Transverse colon (tissue), 4 donors: ENCODE measurements around the gene SLC14A1. TPM values are rescaled to one million over a fixed set of nuclear protein-coding genes. Genes with fewer than 3 reads are reported as not detected.
"Not testable (repeated sequence)": the region's sequence is repeated elsewhere in the genome, so short reads cannot be mapped to it uniquely, and the experiment has no call there.

ENCODE experiments used
- DNase-seq: peaks from one replicate; pipeline ENCODE4 v3.0.0-alpha.2; 2019
- H3K27ac ChIP-seq, 4 donors: fragments of 200-600 bp; sonication (generic); 2 replicates each; pipeline ENCODE4 v1.5.1; 2016 to 2018; ENCODE audit warnings: inconsistent platforms in 4 of 4
- H3K27me3 ChIP-seq: fragments of 200-600 bp; sonication (generic); 2 replicates; pipeline ENCODE4 v1.5.1; 2017; ENCODE audit warnings: inconsistent platforms
- H3K36me3 ChIP-seq, 4 donors: fragments of 200-600 bp; sonication (generic); 2 replicates each; pipeline ENCODE4 v1.5.1; 2017 to 2019; ENCODE audit warnings: inconsistent platforms in 4 of 4
- H3K4me1 ChIP-seq, 4 donors: fragments of 200-600 bp; sonication (generic); 2 replicates each; pipeline ENCODE4 v1.5.1; 2017 to 2020; ENCODE audit warnings: inconsistent platforms in 4 of 4
- H3K4me3 ChIP-seq, 4 donors: fragments of 200-600 bp; sonication (generic); 1 replicate in 1 of 4; 2 replicates in 3 of 4; pipeline versions ENCODE4 v1.5.1 to v1.6.1; 2017 to 2019; ENCODE audit warnings: inconsistent platforms in 4 of 4
- H3K9me3 ChIP-seq, 2 donors: fragments of 200-600 bp; sonication (generic); 2 replicates each; pipeline ENCODE4 v1.5.1; 2017 to 2019; ENCODE audit warnings: inconsistent platforms in 2 of 2
- CTCF ChIP-seq, 5 experiments: fragments of 200-600 bp in 3 of 5; fragments of 450-650 bp in 2 of 5; sonication (generic) in 3 of 5; IDR thresholded peaks; 1 replicate in 2 of 5; 2 replicates in 3 of 5; pipeline ENCODE4 v1.5.1; 2016 to 2017; ENCODE audit warnings: antibody characterized with exemption in 5 of 5, inconsistent platforms in 3 of 5, mild to moderate bottlenecking in 2 of 5, moderate library complexity in 1 of 5
- EP300 ChIP-seq: sonication (generic); formaldehyde crosslinking; IDR thresholded peaks from one replicate; pipeline ENCODE4 v1.6.1; 2017; ENCODE audit warnings: antibody characterized with exemption, low read depth
- POLR2A ChIP-seq: fragments of 450-650 bp; IDR thresholded peaks from one replicate; pipeline ENCODE4 v1.6.1; 2016; ENCODE audit warnings: antibody characterized with exemption, mild to moderate bottlenecking, moderate library complexity
- POLR2AphosphoS5 ChIP-seq, 3 donors: sonication (generic); formaldehyde crosslinking; IDR thresholded peaks; one replicate each; pipeline ENCODE4 v1.6.1; 2016; ENCODE audit warnings: antibody characterized with exemption in 3 of 3
- WGBS, 2 donors: methylation state at CpG; one replicate each; pipeline ENCODE4 v1.1.5; 2018; ENCODE audit warnings: low coverage in 1 of 2; 5-methylcytosine and 5-hydroxymethylcytosine counted together
- in situ Hi-C, 4 donors: fragments of 200-750 bp; cut with MboI; loops; one replicate each; pipeline versions ENCODE4 v1.15.0 to v1.15.1; 2017; ENCODE audit warnings: low sequenced_read_pairs in 3 of 4, low pct_ligation_motif_present in 1 of 4, low pct_unique_long_range_greater_than_20kb in 1 of 4
- intact Hi-C: fragments of 100-400 bp; cut with DNase I; formaldehyde crosslinking; loops from one replicate; pipeline ENCODE4 v1.15.1; 2023; ENCODE audit warnings: low total_unique reads
- total RNA-seq, 4 donors: library from RNA; depleted of rRNA; stranded (reverse); fragments of >200 nt; gene quantifications; one replicate each; pipeline ENCODE4 v1.1.0, GENCODE V29; 2016

SLC14A1 gene
- total RNA-seq, 4 donors from 2014 or later = 0.75 to 2.9 (median 0.95) TPM; not detected in 1

GRCh38 chr18:45753286-45753685, 29.3 kb downstream of the SLC14A1 start:
- H3K27ac ChIP-seq = no peak overlapping the region
- no peaks in the 10 kb centered on the region for H3K36me3 ChIP-seq
- H3K9me3 ChIP-seq = no peaks in the 10 kb centered on the region
- in situ Hi-C loops (no loop called here), intact Hi-C loops (no loop called here)
- H3K4me1 ChIP-seq = peaks cover 0 to 4% (median 0%) of the 10 kb centered on the region in 4 donors
- TF ChIP-seq POLR2AphosphoS5 (IDR thresholded peaks at IDR 0.05) = no peak
- no peak for TF ChIP-seq POLR2A
- TF ChIP-seq CTCF (IDR thresholded peaks at IDR 0.05) = no peak
- TF ChIP-seq EP300 = no peak
- H3K27me3 ChIP-seq = no peaks in the 10 kb centered on the region
- DNase-seq = no peak
- 88% methylated on average over 1 of the region's 1 CpG; no CpG with 5 or more reads in 1 of the 2 donors for WGBS, 2 donors
- H3K4me3 ChIP-seq = no peak overlapping the region

DNA sequence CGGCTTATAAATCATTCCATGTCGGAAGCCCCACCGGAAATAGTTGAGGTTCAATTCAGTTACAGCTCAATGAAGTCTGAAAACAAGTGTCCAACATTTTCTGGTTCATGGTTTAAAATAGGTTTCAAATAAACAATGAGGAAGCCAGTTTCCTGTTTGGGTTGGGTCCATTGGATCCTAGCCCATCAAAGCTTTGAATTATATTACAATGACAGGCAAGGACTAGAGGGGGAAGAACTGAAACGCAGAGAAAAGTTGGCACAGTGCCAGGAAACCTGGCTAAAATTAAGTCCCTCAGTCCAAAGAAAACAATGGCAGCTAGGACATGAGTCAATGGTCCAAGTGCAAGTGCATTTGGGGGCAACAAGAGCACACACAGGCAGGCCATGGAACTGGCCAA, 32.0 kb downstream of the SLC14A1 start:
- intact Hi-C loops (no loop called here), in situ Hi-C loops (no loop called here)
- WGBS, 2 donors = 3 to 19% methylated on average over 4 of the region's 4 CpGs
- Histone ChIP-seq H3K4me1 (peaks cover 0 to 4% (median 0%) of the 10 kb centered on the region in 4 donors), H3K36me3 (no peaks in the 10 kb centered on the region), H3K4me3 (no peak overlapping the region), H3K9me3 (no peaks in the 10 kb centered on the region), H3K27ac (no peak overlapping the region), H3K27me3 (no peaks in the 10 kb centered on the region)
- TF ChIP-seq POLR2A (no peak), CTCF (IDR thresholded peaks at IDR 0.05) (no peak), EP300 (no peak)
- DNase-seq = no peak

- intact Hi-C loops = no loop called here
Observed at GRCh38 chr18:45757005-45757404, 33.0 kb downstream of the SLC14A1 start.

DNA sequence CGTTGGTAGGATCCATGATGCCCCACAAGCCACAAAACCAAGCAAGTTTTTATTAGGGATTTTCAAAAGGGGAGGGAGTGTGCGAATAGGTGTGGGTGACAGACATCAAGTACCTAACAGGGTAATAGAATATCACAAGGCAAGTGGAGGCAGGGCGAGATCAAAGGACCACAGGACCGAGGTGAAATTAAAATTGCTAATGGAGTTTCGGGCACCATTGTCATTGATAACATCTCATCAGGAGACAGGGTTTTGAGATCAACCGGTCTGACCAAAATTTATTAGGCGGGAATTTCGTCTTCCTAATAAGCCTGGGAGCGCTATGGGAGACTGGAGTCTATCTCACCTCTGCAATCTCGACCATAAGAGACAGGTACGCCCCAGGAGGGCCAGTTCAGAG, 33.7 kb downstream of the SLC14A1 start:
- DNase-seq, H3K4me3 ChIP-seq, H3K9me3 ChIP-seq, intact Hi-C loops, in situ Hi-C loops, H3K4me1 ChIP-seq, H3K27me3 ChIP-seq, H3K36me3 ChIP-seq, H3K27ac ChIP-seq: not testable (repeated sequence)
- WGBS, 2 donors = 58 to 81% methylated on average over 4 to 11 of the region's 11 CpGs

More at GRCh38 chr18:45757005-45757404, 33.0 kb downstream of the SLC14A1 start:
- TF ChIP-seq CTCF (IDR thresholded peaks at IDR 0.05) (no peak), EP300 (no peak), POLR2AphosphoS5 (IDR thresholded peaks at IDR 0.05) (no peak), POLR2A (no peak)
- no peak overlapping the region for H3K27ac ChIP-seq
- H3K4me1 ChIP-seq = peaks cover 0 to 4% (median 0%) of the 10 kb centered on the region in 4 donors
- no peak for DNase-seq
- in situ Hi-C loops = no loop called here
- no peaks in the 10 kb centered on the region for H3K36me3 ChIP-seq
- 75 to 82% methylated on average over 4 to 5 of the region's 5 CpGs for WGBS, 2 donors
- H3K4me3 ChIP-seq = no peak overlapping the region
- no peaks in the 10 kb centered on the region for H3K27me3 ChIP-seq
- H3K9me3 ChIP-seq = no peaks in the 10 kb centered on the region

- no peaks in the 10 kb centered on the region for H3K27me3 ChIP-seq
- peaks cover 0 to 4% (median 0%) of the 10 kb centered on the region in 4 donors for H3K4me1 ChIP-seq
- no peaks in the 10 kb centered on the region for H3K9me3 ChIP-seq
- TF ChIP-seq EP300 (no peak), CTCF (IDR thresholded peaks at IDR 0.05) (no peak), POLR2AphosphoS5 (IDR thresholded peaks at IDR 0.05) (no peak), POLR2A (no peak)
- no peak overlapping the region for H3K4me3 ChIP-seq
- H3K27ac ChIP-seq = no peak overlapping the region
- H3K36me3 ChIP-seq = no peaks in the 10 kb centered on the region
- intact Hi-C loops (no loop called here), in situ Hi-C loops (no loop called here)
- WGBS, 2 donors = 8 to 33% methylated on average over 1 to 5 of the region's 5 CpGs
- DNase-seq = no peak
Observed at GRCh38 chr18:45760462-45761036, 36.6 kb downstream of the SLC14A1 start.
